GM18508 (cell line): ENCODE data around the gene RORC.
"Not testable (repeated sequence)": the region's sequence is repeated elsewhere in the genome, so short reads cannot be mapped to it uniquely, and the experiment has no call there.

Experiments
- ATAC-seq: cut with Tn5 transposase; IDR thresholded peaks from one replicate; pipeline ENCODE4 v1.9.1; 2021; ENCODE audit warnings: moderate number of reproducible peaks; ENCODE audit not compliant: insufficient read depth, unreplicated experiment

Gene RORC

DNA sequence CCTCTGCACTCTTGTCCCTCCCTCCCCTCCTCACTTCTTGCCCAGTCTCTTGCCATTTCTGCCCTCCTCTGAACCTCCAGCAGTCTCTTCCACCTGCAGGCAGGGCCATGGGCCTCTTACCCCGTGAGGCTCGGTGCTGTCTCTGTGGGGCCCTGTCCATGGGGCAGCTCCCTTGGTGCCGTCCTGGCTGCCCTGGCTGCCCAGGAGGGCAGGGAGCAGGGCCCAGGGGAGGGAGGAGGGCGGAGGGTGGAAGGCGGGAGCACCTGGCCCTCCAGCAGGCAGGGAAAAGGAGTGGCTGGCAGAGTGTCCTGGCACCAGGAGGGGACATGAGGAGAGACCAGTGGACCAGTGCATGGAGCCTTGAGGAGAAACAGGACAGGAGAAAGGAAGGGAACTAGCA, at the start of gene RORC:
TSS of gene RORC (minus strand) at position 198 of the 400 bp plus-strand sequence. CDS start at position 160, 38 bp downstream.
- ATAC-seq = no peak

DNA sequence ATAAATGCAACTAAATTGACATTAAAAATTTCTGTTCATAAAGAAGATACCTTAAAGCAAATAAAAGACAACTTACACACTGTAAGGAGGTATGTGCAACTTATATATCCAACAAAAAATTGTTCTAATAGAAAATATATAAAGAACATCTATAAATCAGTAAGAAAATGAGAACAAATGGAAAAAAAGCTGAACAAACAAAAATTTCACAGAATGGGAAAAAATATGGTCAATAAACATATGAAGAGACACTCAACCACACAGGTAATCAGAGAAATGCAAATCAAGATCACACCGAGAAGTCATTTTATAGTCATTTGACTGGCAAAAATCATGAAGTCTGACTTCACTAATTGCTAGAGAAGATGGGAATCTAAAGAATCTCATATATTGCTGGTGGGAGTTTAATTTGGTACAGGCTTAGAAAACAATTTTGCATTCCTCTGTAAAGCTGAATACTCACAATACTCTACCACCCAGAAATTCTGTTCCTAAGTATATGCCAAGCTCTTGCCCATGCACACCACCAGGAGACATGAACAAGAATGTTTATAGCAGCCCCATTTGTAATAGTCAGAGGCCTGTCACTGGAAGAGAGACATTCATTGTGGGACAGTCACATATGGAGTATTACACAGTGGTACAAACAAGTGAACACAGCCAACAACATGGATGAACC, 44.0 kb upstream of the RORC start:
- no peak for ATAC-seq

DNA sequence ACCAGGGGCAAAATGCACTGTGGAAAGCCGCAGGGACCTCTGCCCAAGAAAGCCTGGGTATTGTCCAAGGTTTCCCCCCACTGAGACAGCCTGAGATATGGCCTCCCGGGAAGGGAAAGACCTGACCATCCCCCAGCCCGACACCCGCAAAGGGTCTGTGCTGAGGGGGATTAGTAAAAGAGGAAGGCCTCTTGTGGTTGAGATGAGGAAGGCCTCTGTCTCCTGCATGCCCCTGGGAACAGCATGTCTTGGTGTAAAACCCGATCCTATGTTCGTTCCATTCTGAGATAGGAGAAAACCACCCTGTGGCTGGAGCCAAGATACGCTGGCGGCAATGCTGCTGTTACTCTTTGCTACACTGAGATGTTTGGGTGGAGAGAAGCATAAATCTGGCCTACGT, 41.2 kb upstream of the RORC start:
- ATAC-seq = not testable (repeated sequence)

DNA sequence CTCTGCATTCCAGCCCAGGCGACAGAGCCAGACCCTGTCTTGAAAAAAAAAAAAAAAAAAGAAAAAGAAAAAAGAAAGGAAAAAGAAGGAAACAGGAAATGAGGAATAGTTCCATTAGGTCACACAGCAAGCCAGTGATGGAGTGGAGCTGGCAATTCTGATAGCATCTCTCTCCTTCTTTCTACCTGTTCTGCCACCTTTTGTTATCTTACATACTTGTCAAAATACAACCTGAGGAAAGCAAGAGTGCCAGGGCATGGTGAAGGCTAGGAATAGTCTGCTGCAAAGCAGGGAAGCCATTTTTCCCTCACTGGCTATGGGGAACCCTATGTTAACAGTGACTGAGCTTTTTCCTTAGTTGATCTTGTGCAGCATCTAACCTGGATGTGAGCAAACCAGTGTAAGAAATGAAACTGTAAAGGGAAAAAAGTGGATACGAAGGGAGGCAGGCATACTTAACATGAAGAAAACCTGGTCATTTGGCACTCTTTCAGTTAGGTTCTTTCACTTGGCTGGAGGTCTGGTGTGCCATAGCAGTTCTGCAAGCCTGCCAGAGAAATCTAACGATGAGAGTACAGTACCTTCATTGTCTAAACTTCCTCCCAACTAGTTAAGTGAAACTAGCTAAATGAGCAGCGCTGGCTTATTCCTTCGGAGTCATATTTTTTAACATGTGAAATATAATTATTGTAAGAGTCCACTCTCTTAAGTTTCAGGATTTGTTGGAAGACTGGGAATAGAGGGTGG, 39.9 kb upstream of the RORC start:
- ATAC-seq = no peak

DNA sequence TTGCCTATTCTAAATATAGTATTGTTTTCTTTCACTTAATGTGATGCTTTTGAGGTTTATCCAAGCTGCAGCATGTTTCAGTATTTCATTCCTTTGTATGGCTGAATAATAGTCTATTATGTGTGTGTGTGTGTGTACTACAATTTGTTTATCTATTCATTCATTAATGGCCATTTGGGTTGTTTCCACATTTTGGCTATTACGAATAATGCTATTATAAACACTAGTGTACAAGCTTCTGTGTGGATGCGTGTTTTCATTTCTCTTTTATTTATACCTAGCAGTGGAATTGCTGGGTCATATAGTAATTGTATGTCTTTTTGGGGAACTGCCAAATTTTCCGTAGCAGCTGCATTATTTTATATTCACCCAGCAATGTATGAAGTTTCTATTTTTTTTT, 36.9 kb upstream of the RORC start:
- ATAC-seq = no peak

DNA sequence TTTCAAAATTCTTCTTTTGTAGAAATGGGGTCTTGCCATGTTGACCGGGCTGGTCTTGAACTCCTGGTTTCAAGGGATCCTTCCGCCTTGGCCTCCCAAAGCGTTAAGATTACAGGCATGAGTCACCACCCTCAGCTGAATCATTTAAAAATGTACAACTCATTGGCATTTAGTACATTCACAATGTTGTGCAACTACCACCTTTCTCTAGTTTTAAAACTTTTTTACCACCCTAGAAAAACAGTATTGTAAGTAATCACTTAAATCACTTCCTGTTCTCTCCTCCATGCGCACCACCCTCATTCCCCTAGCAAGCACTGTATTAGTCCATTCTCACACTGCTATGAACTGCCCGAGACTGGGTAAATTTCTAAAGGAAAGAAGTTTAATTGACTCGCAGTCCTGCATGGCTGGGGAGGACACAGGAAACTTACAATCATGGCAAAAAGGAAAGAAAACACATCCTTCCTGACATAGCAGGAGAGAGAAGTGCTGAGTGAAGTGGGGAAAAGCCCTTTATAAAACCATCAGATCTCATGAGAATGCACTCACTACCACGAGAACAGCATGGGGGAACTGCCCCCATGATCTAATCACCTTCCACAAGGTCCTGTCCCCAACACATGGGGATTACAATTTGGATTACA, 36.3 kb upstream of the RORC start:
- ATAC-seq = no peak

DNA sequence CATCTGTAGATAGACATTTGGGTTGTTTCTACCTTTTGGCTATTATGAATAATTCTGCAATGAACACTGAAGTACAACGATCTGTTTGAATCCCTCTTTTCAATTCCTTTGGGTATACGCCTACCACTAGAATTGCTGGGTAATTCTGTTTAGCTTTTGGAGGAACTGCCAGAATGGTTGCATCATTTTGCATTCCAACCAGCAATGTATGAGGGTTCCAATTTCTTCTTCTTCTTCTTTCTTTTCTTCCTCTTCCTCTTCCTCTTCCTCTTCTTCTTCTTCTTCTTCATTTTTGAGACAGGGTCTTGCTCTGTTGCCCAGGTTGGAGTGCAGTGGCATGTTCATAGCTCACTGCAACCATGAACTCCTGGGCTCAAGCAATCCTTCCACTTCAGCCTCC, 35.7 kb upstream of the RORC start:
- ATAC-seq = no peak

DNA sequence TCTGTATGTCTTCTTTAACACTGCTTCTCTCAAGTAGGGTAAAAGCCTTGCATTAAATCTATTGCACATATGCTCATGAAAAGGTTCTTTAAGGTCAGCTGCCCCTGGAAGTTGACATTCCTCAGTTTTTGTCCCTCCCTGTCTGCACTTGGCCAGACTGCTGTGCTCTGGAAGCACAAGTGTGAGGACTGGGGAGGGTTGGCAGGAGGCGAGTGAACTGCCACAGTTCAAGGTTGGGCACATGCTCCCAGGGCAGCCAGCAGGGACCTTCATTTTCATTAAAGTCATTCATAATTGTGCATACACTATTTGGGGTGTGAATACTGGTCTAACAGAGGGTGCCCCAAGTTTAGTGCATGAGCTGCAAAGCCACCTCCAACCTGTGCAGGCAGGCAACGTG, 32.8 kb upstream of the RORC start:
- ATAC-seq = no peak

DNA sequence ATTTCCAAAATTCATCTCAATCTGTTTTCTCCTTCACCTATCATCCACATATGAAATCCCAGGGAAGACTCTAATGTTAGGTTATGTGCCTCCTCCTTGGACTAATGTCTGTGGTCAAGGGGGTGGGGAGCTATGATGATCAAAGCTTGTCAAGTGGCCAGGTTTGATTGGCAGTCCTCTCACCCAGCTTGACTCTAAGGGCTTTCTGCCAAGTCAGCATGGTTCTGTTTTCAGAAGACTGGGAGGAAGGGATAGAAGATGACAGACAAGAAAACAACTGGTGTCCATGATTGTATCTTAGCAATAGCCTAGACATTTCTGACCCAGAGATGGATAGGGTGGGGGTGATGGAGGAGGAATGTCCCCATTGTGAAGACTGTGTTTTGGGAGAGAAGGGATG, 31.0 kb upstream of the RORC start:
- no peak for ATAC-seq

DNA sequence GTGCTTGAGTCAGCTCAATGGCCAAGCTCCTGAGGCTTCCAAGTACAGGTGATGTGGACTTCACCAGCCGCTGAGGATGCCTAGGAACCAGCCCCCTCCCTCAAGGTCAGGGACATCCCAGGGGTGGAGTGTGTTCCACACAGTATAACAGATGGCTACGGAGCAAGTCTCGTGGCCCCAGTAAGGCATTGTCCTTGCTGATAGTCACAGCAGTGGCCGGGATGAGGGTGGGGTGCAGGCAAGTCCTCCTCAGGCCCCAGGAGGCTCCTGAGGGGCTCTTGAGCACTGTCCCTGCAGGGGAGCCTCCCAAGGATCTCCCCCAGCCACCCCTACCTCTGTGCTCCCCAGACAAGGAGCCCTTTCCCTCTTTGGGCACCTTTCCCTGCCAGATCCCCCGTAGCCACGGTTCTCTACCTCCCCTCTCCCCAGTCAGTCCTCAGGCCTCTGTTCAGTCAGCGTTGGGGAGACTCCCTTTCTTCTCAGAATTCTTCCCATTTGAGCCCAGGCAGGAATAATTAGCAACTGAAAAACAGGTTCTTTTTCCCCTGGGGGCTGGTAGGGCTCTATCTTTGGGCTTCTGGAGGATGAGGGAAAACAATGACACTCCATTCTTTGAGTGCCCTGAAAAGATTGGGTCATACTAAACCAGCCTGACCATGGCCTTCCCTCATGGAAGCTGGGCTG, 29.0 kb upstream of the RORC start:
- no peak for ATAC-seq

DNA sequence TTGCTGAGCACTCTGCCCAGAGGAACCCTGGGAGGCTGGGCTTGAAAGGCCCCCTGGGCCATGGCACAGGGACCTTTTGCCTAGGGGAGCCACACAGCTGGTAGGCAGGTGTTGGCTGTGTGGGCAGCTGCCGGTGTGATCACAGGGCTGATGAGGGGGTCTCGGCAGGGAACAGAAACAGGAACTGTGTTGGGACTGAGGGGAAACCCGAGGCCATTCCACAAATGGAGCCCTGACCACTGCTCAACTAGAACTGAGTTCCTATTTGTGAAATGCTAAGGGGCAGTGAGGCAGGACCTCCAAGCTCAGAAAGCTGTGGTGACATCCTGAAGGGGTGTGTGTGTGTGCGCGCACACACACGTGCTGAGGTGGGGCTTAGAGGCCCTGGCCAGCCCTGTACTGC, 28.3 kb upstream of the RORC start:
- no peak for ATAC-seq

DNA sequence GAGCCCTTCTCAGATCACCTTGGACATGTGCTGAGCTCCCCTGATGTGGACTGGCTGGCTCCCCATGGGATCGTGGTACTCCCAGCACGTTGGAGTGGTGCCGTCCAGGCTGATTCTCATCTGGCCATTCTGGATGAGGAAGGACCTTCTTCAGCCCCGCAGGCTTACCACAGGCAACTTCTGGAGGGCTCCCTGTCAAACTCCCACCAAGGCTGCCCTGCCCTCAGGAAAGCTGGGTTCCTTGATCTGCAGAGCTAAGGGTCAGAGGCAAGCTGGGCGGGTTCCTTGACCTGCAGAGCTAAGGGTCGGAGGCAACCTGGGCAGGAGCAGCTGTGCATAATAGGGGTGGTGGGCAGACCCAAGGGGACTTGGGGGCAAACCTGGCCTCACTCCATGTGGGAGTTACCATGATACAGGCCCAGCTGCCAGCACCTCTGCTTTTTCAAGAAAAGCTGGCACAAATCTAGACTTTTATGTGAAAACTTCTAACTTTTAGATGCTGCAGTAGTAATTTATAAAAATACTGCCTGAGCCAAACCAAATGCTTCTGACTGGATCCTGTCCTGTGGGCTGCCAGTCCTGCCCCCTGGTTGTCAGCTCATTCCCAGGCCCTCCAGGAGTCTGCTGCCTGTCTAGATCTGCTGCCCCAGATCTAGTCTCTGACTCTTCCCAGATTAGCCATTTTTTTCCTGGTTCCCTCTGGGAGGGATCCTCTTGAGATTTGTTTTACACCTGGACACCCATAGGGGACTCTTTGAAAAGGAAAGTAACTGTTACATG, 27.5 kb upstream of the RORC start:
- ATAC-seq = no peak

DNA sequence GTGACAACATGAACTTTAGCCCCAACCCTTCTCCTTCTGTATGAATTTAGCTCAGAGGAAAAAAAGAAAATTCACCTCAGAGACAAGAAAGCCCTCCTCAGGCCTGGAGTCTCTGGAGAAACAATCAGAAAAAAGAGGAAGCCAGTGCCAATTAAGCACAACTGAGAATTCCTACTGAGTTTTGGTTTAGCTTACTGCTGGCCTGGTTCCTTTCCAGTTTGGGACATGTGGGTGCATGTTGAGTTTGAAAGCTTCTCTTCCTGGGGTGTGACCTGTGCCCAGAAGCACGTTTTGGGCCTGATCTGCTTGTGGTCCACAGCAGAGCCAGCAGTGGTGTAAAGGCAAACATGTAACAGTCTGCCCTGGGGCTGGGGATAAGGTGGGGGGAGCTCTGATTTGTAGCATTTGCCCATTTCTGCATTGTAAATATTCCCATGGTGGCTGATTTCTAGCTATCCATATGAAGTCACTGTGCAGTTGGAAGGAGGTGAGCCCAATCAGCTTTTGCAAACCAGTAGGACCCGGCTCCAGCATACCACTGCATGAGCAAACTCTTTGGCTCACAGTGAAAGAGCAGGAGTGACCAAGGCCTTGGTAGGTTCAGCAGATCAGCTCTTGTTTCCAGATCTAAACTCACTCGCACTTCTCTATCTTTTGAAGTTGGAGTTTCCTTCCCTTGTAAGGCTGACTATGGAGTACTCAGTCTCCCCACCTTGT, 26.6 kb upstream of the RORC start:
- no peak for ATAC-seq

DNA sequence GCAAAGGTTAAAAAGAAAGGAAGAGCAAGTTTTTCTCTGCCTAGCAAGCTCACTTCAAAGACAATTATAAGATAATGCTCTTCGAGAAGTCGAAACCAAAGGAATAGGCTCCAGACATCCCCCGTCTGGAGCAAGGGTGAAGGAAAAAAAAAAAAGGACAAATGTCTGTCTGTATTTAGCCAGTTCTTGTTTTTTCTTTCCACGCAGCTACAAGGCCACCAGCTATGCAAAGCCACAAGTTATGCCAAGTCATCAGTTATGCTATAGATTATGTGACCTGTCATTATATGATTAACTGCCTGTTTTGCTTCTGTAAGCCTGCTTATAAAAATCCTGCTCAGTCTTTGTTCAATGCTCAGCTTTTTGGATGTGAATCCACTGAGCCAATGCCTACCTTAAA, 24.3 kb upstream of the RORC start:
- no peak for ATAC-seq

DNA sequence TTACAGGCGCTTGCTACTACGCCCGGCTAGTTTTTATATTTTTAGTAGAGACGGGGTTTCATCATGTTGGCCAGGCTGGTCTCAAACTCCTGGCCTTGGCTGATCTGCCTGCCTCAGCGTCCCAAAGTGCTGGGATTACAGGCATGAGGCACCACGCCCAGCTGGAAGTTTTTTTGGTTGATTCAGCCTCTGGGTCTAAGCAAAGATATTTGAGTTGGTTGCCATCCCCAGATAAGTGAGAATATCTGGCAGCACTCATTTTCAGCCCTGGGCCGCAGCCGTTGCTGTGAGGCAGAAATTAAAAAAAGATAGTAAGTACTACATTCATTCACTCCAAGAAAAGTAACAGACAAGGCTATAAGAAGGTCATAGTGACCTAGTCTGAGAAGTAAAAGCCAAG, 23.9 kb upstream of the RORC start:
- ATAC-seq = not testable (repeated sequence)

DNA sequence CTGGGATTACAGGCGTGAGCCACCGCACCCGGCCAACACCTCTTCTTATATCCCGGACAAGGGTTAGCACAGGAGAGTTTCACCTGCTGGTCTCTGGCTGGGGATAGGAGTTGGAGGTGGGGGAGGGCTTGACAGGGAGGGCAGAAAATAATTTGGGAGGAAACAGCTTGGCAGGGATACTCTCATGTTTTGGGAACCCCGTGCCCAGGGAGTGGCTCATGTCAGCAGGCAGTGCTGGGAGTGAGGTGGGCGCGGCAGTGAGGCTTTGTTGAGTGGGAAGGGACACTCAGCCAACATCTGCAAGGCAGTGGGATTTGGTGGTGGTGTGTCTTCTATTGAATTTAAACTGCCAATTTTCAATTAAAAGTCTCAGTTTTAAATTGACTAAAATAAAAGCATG, 23.1 kb upstream of the RORC start:
- ATAC-seq = no peak

DNA sequence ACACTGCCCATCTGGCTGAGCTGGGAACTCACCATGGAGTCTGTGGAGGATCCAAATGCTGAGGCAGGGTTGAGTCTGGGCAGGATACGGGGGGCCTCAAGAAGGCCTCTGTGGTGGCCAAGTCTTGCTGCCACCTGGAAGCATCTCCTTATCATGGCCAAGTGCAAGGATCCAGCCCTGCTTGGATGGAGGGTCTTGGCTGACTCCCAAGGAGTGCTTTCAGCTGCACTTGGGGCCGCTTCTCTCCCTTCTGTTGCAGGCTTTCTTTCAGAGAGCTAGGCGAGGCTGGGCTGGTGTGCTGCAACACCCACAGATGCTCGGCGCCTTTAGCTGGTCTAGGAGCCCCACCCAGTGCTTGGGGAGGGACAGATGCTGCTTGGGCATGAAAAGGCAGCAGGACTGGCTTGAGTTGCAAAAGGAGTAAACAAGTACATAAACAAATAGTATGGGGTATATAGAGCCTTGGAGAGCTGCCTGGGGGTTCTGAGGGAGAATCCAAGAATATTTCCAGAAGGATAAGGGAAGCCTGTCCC, 21.9 kb upstream of the RORC start, which contains the start of gene THEM5:
TSS of gene THEM5 (minus strand) at position 302 of the 533 bp plus-strand sequence. CDS start at position 155, 147 bp downstream.
- no peak for ATAC-seq

DNA sequence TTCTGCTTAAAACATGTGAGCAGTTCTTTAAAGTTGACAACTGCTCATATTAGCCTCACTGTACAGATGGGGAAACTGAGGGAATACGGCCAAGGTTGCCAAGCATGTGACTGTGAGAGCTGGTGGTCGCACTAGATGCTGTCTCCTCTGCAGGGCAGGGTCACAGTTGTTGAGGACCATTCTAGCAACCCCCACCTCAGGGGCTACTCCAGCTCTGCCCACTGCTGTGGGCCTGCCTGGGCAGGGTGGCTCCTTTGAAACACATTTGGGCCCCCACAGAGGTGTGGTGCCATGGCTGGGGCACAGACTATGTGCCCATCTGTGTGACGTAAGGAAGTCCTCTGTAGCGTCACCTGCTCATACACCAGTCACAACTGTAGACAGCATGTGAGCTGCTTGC, 21.1 kb upstream of the RORC start:
- ATAC-seq = no peak

DNA sequence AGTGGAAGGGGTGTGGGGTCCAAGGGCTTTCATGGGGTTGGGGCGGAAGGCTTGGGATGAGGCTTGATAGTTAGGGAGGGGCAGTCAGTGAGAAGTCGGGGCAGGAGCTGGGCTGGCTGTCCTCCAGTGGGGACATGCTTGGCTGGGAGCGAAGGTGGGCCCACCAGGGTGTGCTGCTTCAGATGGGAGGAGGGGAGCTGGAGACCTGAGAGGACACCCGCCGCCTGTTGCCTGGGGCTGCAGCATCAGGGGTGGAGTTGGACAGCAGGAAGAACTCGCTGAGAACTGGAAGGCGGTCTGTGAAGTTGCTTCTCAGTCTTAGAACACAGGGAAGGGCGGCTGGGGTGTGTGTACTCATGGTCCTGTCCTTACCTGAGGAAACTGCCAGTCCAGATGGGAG, 20.3 kb upstream of the RORC start:
- ATAC-seq = no peak
